Keratinocyte (primary cell): ENCODE data around the gene TPRA1. TPM values are rescaled to one million over a fixed set of nuclear protein-coding genes. Genes with fewer than 3 reads are reported as not detected.

Experiments used
- DNase-seq: peaks from one replicate; pipeline ENCODE4 v3.0.0-alpha.2; 2011; ENCODE audit warnings: low read depth, missing footprints, low spot score
- FAIRE-seq: peaks from 2 replicates; lab custom pipeline; 2011; peaks lifted over from hg19 to GRCh38; lab: Jason Lieb, UNC
- H2AFZ ChIP-seq: 2 replicates; pipeline ENCODE4 v1.6.0; 2012; ENCODE audit warnings: low read length, control low read depth, inconsistent platforms; ENCODE audit not compliant: control insufficient read depth
- H3K27ac ChIP-seq: 2 replicates; pipeline ENCODE4 v1.5.1; 2011; ENCODE audit warnings: low read length; ENCODE audit not compliant: control insufficient read depth, insufficient read depth
- H3K27me3 ChIP-seq: 3 replicates; pipeline ENCODE4 v1.6.0; 2011; ENCODE audit warnings: low read length; ENCODE audit not compliant: control insufficient read depth, insufficient read depth; ENCODE audit errors: extremely low read depth
- H3K36me3 ChIP-seq, 2 experiments: 2 replicates in 1 of 2; 3 replicates in 1 of 2; pipeline ENCODE4 v1.5.1; 2011; ENCODE audit warnings: low read length in 2 of 2, mild to moderate bottlenecking in 1 of 2; ENCODE audit not compliant: control insufficient read depth in 2 of 2, insufficient read depth in 2 of 2; ENCODE audit errors: extremely low read depth in 1 of 2
- H3K4me1 ChIP-seq: 3 replicates; pipeline ENCODE4 v1.5.1; 2011; ENCODE audit warnings: low read length; ENCODE audit not compliant: control insufficient read depth, insufficient read depth; ENCODE audit errors: extremely low read depth
- H3K4me2 ChIP-seq: 3 replicates; pipeline ENCODE4 v1.6.0; 2011; ENCODE audit warnings: low read depth, low read length; ENCODE audit not compliant: control insufficient read depth, insufficient read depth; ENCODE audit errors: extremely low read depth
- H3K4me3 ChIP-seq, 3 experiments: fragments of 200-600 bp in 1 of 3; sonication (generic) in 1 of 3; 2 replicates in 2 of 3; 3 replicates in 1 of 3; pipeline ENCODE4 v1.5.1; 2011 to 2016; ENCODE audit warnings: low read length in 3 of 3, mild to moderate bottlenecking in 3 of 3, control low read depth in 2 of 3, inconsistent platforms in 1 of 3, low read depth in 1 of 3, mixed read lengths in 1 of 3, mixed run types in 1 of 3, moderate library complexity in 1 of 3; ENCODE audit not compliant: control insufficient read depth in 2 of 3, insufficient read depth in 2 of 3; ENCODE audit errors: extremely low read depth in 1 of 3
- H3K79me2 ChIP-seq: 2 replicates; pipeline ENCODE4 v1.6.0; 2012; ENCODE audit warnings: low read length; ENCODE audit not compliant: control insufficient read depth, insufficient read depth
- H3K9ac ChIP-seq: 3 replicates; pipeline ENCODE4 v1.6.0; 2011; ENCODE audit warnings: low read length; ENCODE audit not compliant: control insufficient read depth, insufficient read depth; ENCODE audit errors: extremely low read depth
- H3K9me1 ChIP-seq: 3 replicates; pipeline ENCODE4 v1.6.0; 2011; ENCODE audit warnings: low read length; ENCODE audit not compliant: control insufficient read depth, insufficient read depth; ENCODE audit errors: extremely low read depth
- H3K9me3 ChIP-seq: 2 replicates; pipeline ENCODE4 v1.5.1; 2012; ENCODE audit warnings: low read depth, low read length; ENCODE audit not compliant: control insufficient read depth
- H4K20me1 ChIP-seq: 3 replicates; pipeline ENCODE4 v1.6.0; 2011; ENCODE audit warnings: low read length; ENCODE audit not compliant: control insufficient read depth, insufficient read depth; ENCODE audit errors: extremely low read depth
- EZH2 ChIP-seq: IDR thresholded peaks from one replicate; pipeline ENCODE4 v1.6.1; 2012; ENCODE audit warnings: inconsistent platforms, mild to moderate bottlenecking, low read length, moderate library complexity
- dilution Hi-C: fragments of 300-500 bp; cut with MboI; formaldehyde crosslinking; loops from one replicate; pipeline ENCODE4 v1.7.0; 2020; ENCODE audit warnings: low sequenced_read_pairs; ENCODE audit not compliant: extremely low pct_ligation_motif_present
- polyA plus RNA-seq, 5 experiments: library from polyadenylated mRNA; depleted of rRNA in 3 of 5; stranded (reverse) in 3 of 5; stranded (forward) in 1 of 5; unstranded in 1 of 5; fragments of >200 nt; gene quantifications; 1 replicate in 1 of 5; 2 replicates in 3 of 5; 3 replicates in 1 of 5; pipeline versions ENCODE4 v1.2.1 to v1.2.3, GENCODE V29; 2011 to 2012; ENCODE audit warnings: missing spikeins in 2 of 5, low read depth in 1 of 5, low replicate concordance in 1 of 5
- TF ChIP-seq, protein P1 (sequence below), 3 experiments: IDR thresholded peaks in 1 of 3; conservative IDR thresholded peaks in 1 of 3; optimal IDR thresholded peaks in 1 of 3; 2 replicates in 2 of 3; 3 replicates in 1 of 3; pipeline versions ENCODE3 to v1.5.1; 2011; ENCODE audit warnings: low read length in 3 of 3, mild to moderate bottlenecking in 3 of 3, moderate library complexity in 2 of 3, control low read depth in 1 of 3, inconsistent platforms in 1 of 3; ENCODE audit not compliant: insufficient read depth in 2 of 3; ENCODE audit errors: extremely low read depth in 1 of 3

TPRA1 gene
- polyA plus RNA-seq, 1 donor (not counting 4 experiments of a cell fraction or from before 2014, with no cell fraction given), result 22.2 TPM

DNA sequence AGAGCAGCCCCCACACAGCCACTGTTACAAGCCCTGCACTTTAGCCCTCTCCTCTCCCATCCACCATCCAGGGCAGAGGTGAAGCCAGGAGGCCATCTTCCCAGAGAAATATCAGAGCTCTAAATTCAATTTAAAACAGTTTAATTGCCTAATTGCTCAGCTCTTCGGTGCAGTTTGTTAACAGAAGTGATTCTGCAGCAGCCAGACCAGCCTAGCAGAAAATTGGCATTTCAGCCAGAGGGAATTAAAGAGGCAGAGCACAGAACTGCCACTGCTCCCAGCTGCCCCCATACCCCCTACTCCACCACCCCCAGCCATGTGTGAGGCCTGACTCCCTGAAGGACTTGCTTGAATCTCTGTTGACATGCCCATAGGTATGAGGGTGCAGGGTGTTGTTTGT lies 38.5 kb downstream of the TPRA1 start:
- dilution Hi-C loops, result no loop called here
- DNase-seq (no peak), FAIRE-seq (no peak)
- H3K9me3 ChIP-seq, result no peaks in the 10 kb centered on the region
- peaks cover 5% of the 10 kb centered on the region for H3K27me3 ChIP-seq
- no peaks in the 10 kb centered on the region for H3K36me3 ChIP-seq
- peaks cover 2% of the 10 kb centered on the region for H3K4me1 ChIP-seq
- H3K4me3 ChIP-seq, result no peak overlapping the region
- no peaks in the 10 kb centered on the region for H3K79me2 ChIP-seq
- no peak for TF ChIP-seq EZH2
- TF ChIP-seq, protein P1, sequence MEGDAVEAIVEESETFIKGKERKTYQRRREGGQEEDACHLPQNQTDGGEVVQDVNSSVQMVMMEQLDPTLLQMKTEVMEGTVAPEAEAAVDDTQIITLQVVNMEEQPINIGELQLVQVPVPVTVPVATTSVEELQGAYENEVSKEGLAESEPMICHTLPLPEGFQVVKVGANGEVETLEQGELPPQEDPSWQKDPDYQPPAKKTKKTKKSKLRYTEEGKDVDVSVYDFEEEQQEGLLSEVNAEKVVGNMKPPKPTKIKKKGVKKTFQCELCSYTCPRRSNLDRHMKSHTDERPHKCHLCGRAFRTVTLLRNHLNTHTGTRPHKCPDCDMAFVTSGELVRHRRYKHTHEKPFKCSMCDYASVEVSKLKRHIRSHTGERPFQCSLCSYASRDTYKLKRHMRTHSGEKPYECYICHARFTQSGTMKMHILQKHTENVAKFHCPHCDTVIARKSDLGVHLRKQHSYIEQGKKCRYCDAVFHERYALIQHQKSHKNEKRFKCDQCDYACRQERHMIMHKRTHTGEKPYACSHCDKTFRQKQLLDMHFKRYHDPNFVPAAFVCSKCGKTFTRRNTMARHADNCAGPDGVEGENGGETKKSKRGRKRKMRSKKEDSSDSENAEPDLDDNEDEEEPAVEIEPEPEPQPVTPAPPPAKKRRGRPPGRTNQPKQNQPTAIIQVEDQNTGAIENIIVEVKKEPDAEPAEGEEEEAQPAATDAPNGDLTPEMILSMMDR (optimal IDR thresholded peaks at IDR 0.05 in 1 of 3, IDR thresholded peaks at IDR 0.05 in 1 of 3, conservative IDR thresholded peaks at IDR 0.05 in 1 of 3; ENCODE audit: extremely low read depth in 1 of 3, insufficient read depth in 2 of 3, low read length in 3 of 3), result no peak
- no peak overlapping the region for H3K27ac ChIP-seq
- no peaks in the 10 kb centered on the region for H4K20me1 ChIP-seq
- H2AFZ ChIP-seq, result no peak overlapping the region
- no peaks in the 10 kb centered on the region for H3K9me1 ChIP-seq
- H3K4me2 ChIP-seq, result no peak overlapping the region
- H3K9ac ChIP-seq, result no peak overlapping the region

DNA sequence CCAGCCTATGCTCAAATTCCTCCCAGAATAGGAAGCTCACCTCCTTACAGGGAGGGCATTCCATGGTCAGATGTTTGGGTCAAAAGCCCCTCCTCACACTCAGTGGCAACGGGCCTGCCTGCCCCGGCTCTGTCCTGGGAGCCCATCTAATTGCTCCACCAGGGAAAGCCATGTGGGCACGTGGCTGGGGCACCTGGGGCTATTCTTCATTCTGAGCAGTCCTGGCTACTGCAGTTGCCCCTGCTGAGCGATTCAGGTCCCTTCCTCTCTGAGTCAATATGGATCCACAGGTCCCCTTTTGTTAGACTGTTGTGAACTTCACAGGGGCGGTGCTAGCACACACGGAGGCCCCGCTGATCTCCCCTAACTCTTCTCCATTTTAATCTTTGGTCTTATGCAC lies 39.4 kb downstream of the TPRA1 start:
- FAIRE-seq, result no peak
- DNase-seq, result no peak

More for the DNA sequence above, 39.4 kb downstream of the TPRA1 start:
- Histone ChIP-seq H3K4me2 (no peak overlapping the region), H3K27ac (no peak overlapping the region), H3K79me2 (no peaks in the 10 kb centered on the region), H3K9me1 (no peaks in the 10 kb centered on the region), H3K36me3 (no peaks in the 10 kb centered on the region), H4K20me1 (no peaks in the 10 kb centered on the region), H3K27me3 (peaks cover 5% of the 10 kb centered on the region), H3K4me1 (peaks cover 2% of the 10 kb centered on the region), H2AFZ (no peak overlapping the region), H3K9me3 (no peaks in the 10 kb centered on the region), H3K9ac (no peak overlapping the region), H3K4me3 (no peak overlapping the region)
- dilution Hi-C loops, result no loop called here
- TF ChIP-seq, protein P1 (optimal IDR thresholded peaks at IDR 0.05 in 1 of 3, IDR thresholded peaks at IDR 0.05 in 1 of 3, conservative IDR thresholded peaks at IDR 0.05 in 1 of 3; ENCODE audit: extremely low read depth in 1 of 3, insufficient read depth in 2 of 3, low read length in 3 of 3), result no peak
